ENCODE data around the gene NFIX. TPM values are rescaled to one million over a fixed set of nuclear protein-coding genes. Genes with fewer than 3 reads are reported as not detected.

Gene NFIX
- total and polyA plus RNA-seq, 2 donors (not counting 3 experiments of a cell fraction or from before 2014, with no cell fraction given) = 9.8 to 37.7 TPM

DNA sequence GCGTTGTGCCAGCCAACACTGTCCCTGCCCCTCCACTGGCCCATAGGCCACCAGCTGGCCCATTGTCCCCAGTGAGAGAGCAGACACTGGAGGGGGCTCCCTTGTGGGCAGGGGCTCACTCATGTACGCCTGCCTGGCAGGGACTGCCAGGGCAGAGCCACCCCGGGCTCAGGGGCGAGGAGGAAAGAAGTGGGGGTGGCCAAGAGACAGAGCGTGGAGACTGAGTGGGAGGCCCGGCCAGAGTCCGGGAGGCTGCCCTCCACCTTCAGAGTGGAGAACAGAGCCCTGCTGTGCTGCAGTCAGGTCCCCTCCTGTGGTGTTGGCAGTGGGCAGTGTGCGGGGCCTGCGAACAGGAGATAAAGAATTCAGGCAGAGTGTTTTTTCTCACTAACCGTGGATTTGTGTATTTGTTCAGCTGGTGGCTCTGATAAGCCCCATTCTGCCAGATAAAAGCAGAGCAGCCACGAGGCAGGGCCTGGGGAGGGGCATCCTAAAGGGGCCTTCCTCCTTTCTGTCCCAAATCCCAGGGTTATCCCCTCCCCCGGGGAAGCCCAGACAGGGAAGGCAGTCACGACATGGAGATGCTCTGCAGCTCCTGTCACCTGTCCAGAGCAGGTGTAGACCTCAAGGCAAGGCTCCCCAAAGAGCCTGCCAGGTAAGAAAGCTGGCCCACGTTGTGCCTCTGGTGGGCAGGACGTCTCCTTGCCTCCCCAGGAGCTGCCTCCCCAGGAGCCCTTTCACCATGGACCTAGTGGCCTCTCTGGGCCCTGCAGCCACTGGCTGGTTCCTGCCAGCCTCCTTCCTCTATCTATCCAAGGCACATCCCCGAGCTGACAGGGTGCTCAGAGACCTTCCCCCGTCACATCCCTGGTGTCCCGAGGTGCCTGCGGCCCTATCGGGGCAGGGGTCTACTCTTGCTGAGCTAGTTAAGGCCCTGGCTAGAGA lies 74.4 kb downstream of the NFIX start:
- Histone ChIP-seq H3K27ac (ENCODE audit: insufficient read depth, low read depth, low read length) (no peak overlapping the region), H3K9me1 (replicated peaks; ENCODE audit: control insufficient read depth, extremely low read depth, insufficient read depth, low read length) (no peaks in the 10 kb centered on the region), H3K9me3 (replicated peaks; ENCODE audit: control insufficient read depth, insufficient read depth, low read length) (no peaks in the 10 kb centered on the region), H3K9ac (replicated peaks; ENCODE audit: extremely low read depth, insufficient read depth, low read length) (no peak overlapping the region), H4K20me1 (replicated peaks; ENCODE audit: control insufficient read depth, extremely low read depth, insufficient read depth, low read length) (no peaks in the 10 kb centered on the region), H2AFZ (ENCODE audit: low read depth, low read length) (no peak overlapping the region), H3K36me3 (ENCODE audit: control insufficient read depth in 2 of 2, extremely low read depth in 1 of 2, insufficient read depth in 2 of 2, low read length in 2 of 2) (peaks cover 0 to 6% of the 10 kb centered on the region in 2 experiments), H3K79me2 (ENCODE audit: control insufficient read depth, insufficient read depth, low read length) (no peaks in the 10 kb centered on the region), H3K4me1 (ENCODE audit: control insufficient read depth, extremely low read depth, insufficient read depth, low read length) (no peaks in the 10 kb centered on the region), H3K27me3 (ENCODE audit: control insufficient read depth in 2 of 2, insufficient read depth in 2 of 2, low read length in 2 of 2) (no peaks in the 10 kb centered on the region), H3K4me3 (replicated peaks in 1 of 3; ENCODE audit: insufficient read depth in 1 of 3, low read depth in 1 of 3, low read length in 3 of 3) (no peak overlapping the region), H3K4me2 (ENCODE audit: insufficient read depth, low read length) (no peak overlapping the region)
- POLR2A ChIA-PET = no interaction called here
- peak; percentile 41 for DNase-seq (ENCODE audit: low read depth, low spot score)
- TF ChIP-seq POLR2A (IDR thresholded peaks at IDR 0.05; ENCODE audit: low read depth, low read length) (no peak), CTCF (IDR thresholded peaks at IDR 0.05; ENCODE audit: extremely low read depth in 1 of 2, insufficient read depth in 1 of 2, low read depth in 1 of 2, low read length in 2 of 2) (peak in 1 of 2 donors; percentile 12), POLR2AphosphoS5 (IDR thresholded peaks at IDR 0.05; ENCODE audit: insufficient read depth, low read depth, low read length) (no peak), FOS (IDR thresholded peaks at IDR 0.05; ENCODE audit: borderline replicate concordance, insufficient read depth, low read length) (no peak)
- dilution Hi-C loops (cut with MboI; ENCODE audit: extremely low pct_ligation_motif_present, low sequenced_read_pairs) (no loop called here), intact Hi-C loops (cut with micrococcal nuclease) (no loop called here)
- FAIRE-seq = no peak
- BruUV-seq (replicated peaks) = no TSS peak
- CTCF ChIA-PET = interaction anchor here (0.7 to 6.2 kb wide), 8 partner anchors 8 to 104 kb away, joined by 3 to 32 read pairs (median 8); no protein-coding TSS in a partner anchor

Data from endothelial cell of umbilical vein (primary cell).